HEK293T (cell line): ENCODE measurements around the gene MESD.
A peak's percentile ranks its signal among the peaks of the same experiment; 100 is the strongest.

ENCODE experiments used
- CTCF ChIA-PET: fragments of 350-600 bp; formaldehyde crosslinking; extraction: SDS; loops from one replicate; lab custom pipeline; 2021; ENCODE audit warnings: antibody characterized with exemption, inconsistent platforms; lab: Yijun Ruan, JAX
- POLR2A ChIA-PET: fragments of 350-600 bp; formaldehyde crosslinking; extraction: SDS; loops from one replicate; lab custom pipeline; 2020; ENCODE audit warnings: antibody characterized with exemption, inconsistent platforms; lab: Yijun Ruan, JAX
- DNase-seq: peaks from one replicate; pipeline ENCODE4 v3.0.0; 2012; ENCODE audit warnings: mixed read lengths; ENCODE audit errors: extremely low spot score
- ARNT ChIP-seq: fragments of 450-650 bp; IDR thresholded peaks from 2 replicates; pipeline ENCODE4 v1.6.1; 2017; ENCODE audit warnings: mild to moderate bottlenecking
- BHLHE40 ChIP-seq: fragments of 450-650 bp; IDR thresholded peaks from 2 replicates; pipeline ENCODE4 v1.6.1; 2016; ENCODE audit warnings: mild to moderate bottlenecking, moderate library complexity, borderline replicate concordance
- CTBP1 ChIP-seq: fragments of 450-650 bp; IDR thresholded peaks from 2 replicates; pipeline ENCODE4 v1.6.1; 2016; ENCODE audit warnings: borderline replicate concordance
- ELF4 ChIP-seq: fragments of 450-650 bp; IDR thresholded peaks from 2 replicates; pipeline ENCODE4 v1.6.1; 2017; ENCODE audit warnings: antibody characterized with exemption
- FOXA1 ChIP-seq: fragments of 450-650 bp; IDR thresholded peaks from 2 replicates; pipeline ENCODE4 v1.6.1; 2016; ENCODE audit warnings: mild to moderate bottlenecking
- FOXK2 ChIP-seq: fragments of 450-650 bp; IDR thresholded peaks from 2 replicates; pipeline ENCODE4 v1.6.1; 2016; ENCODE audit warnings: mild to moderate bottlenecking
- FOXM1 ChIP-seq: fragments of 450-650 bp; IDR thresholded peaks from 2 replicates; pipeline ENCODE4 v1.6.1; 2017; ENCODE audit warnings: mild to moderate bottlenecking, borderline replicate concordance
- HDGF ChIP-seq: fragments of 450-650 bp; IDR thresholded peaks from 2 replicates; pipeline ENCODE4 v1.6.1; 2017; ENCODE audit warnings: antibody characterized with exemption, borderline replicate concordance
- L3MBTL2 ChIP-seq: fragments of 450-650 bp; conservative IDR thresholded peaks from 2 replicates; pipeline ENCODE4 v1.6.1; 2016; ENCODE audit warnings: mild to moderate bottlenecking
- LEF1 ChIP-seq: fragments of 450-650 bp; IDR thresholded peaks from 2 replicates; pipeline ENCODE4 v1.6.1; 2017; ENCODE audit warnings: mild to moderate bottlenecking, borderline replicate concordance
- NFRKB ChIP-seq: fragments of 450-650 bp; IDR thresholded peaks from 2 replicates; pipeline ENCODE4 v1.6.1; 2016; ENCODE audit warnings: mild to moderate bottlenecking, moderate library complexity
- SP1 ChIP-seq: fragments of 450-650 bp; IDR thresholded peaks from 2 replicates; pipeline ENCODE4 v1.6.1; 2017
- SUZ12 ChIP-seq: fragments of 450-650 bp; IDR thresholded peaks from 2 replicates; pipeline ENCODE4 v1.6.1; 2016; ENCODE audit warnings: mild to moderate bottlenecking
- TARDBP ChIP-seq: fragments of 450-650 bp; IDR thresholded peaks from 2 replicates; pipeline ENCODE4 v1.6.1; 2016
- ZNF384 ChIP-seq: fragments of 450-650 bp; IDR thresholded peaks from 2 replicates; pipeline ENCODE4 v1.6.1; 2016
- TF ChIP-seq, protein P1 (sequence below): fragments of 450-650 bp; IDR thresholded peaks from 2 replicates; pipeline ENCODE4 v1.6.1; 2016

Gene MESD

DNA sequence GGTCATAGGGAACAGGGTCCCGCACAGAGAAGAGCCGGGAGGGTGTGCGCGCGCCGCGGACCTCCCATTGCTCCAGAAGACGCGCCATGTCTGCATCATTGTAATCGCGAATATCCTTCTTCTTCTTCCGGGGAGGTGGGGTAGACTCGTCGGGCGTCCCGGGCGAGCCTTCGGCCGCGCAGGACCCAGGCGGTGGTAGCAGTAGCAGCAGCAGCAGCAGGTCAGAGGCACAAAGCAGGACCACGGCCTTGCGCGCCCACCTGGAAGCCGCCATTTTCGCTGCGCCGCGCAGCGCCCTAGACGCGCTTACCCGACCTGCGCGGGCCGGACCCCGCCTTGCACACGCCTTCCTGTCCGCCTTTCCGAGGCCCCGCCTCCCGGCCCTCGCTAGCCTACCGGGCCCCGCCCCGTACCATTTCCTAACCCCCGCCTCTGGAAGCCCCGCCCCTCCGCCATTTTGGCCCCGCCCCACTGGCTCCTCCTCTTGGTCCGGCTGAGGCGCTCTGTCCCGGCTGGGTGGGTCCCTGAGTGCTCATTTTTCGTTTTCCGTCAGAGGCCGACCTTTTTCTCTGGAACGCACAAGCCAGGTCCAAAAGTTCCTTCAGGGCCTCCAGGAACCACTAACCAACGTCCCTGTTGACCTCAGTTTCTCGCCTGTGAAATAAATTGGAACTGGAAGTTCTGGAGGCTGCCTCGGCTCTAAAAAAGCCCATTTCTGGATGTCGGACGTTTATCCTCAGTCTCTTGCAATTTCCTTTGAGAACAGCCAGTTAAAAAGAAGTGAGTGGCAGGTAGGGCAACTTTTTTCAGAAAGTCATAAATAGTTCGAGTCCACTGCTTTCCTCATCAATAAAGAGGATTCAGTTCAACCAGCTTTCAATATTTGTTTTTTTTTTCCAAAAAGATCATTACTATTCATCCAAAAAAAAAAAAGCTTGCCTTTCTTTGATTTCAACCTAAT, at the start of gene MESD:
Gene MESD, minus strand, starts transcription at position 302 of the 961 bp plus-strand sequence. Its CDS starts 28 bp downstream, at position 274.
- peak; percentile 100 for DNase-seq
- TF ChIP-seq ELF4: peak; percentile 57; the same call in 1 of the 2 replicates
- no peak for TF ChIP-seq BHLHE40
- TF ChIP-seq CTBP1: 0 out of 2 replicates have a peak, but pooled peaks have one; percentile 55
- TF ChIP-seq, protein P1, sequence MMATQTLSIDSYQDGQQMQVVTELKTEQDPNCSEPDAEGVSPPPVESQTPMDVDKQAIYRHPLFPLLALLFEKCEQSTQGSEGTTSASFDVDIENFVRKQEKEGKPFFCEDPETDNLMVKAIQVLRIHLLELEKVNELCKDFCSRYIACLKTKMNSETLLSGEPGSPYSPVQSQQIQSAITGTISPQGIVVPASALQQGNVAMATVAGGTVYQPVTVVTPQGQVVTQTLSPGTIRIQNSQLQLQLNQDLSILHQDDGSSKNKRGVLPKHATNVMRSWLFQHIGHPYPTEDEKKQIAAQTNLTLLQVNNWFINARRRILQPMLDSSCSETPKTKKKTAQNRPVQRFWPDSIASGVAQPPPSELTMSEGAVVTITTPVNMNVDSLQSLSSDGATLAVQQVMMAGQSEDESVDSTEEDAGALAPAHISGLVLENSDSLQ: peak; percentile 77
- ChIA-PET CTCF (interaction anchor here (2.2 kb wide), 1 partner anchor 12 kb away, joined by 9 read pairs; no protein-coding TSS in a partner anchor), POLR2A (interaction anchor here (3.3 kb wide), 1 partner anchor 11 kb away, joined by 34 read pairs; the partner anchor contains the start of gene TLNRD1)

DNA sequence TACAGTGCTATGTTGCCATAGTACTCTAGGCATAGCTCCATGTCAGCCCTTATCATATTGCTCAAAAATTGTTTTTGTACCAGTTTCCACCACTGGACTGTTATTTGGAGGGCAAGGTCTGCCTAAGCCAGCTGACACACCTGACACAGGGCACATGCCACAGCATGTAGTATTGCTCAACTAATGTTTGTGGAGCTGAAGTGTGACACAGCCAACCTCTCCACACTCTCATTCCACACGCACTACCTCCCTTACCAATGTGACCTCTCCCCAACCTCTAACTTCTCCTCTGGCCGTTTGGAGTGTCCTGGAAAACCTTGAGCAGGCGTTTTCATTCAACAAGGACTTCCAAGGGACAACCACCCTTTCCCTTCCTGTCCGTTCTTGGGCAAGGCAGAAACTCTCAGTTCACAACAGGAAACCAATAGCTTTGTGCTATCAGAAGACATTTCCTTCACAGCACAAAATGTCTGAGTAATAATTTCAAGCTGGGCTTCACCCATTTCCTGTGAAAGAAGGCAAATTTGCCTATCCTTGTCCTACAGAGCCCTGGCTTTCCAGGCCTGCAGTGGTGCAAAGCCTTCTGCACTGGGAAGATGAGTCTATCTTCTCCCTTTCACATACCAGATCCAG, 49.5 kb upstream of the MESD start:
- POLR2A ChIA-PET: interaction anchor here (1.0 kb wide), 1 partner anchor 38 kb away, joined by 3 read pairs; no protein-coding TSS in a partner anchor
- CTCF ChIA-PET: interaction anchor here (1.6 kb wide), 1 partner anchor 227 kb away, joined by 4 read pairs; no protein-coding TSS in a partner anchor

DNA sequence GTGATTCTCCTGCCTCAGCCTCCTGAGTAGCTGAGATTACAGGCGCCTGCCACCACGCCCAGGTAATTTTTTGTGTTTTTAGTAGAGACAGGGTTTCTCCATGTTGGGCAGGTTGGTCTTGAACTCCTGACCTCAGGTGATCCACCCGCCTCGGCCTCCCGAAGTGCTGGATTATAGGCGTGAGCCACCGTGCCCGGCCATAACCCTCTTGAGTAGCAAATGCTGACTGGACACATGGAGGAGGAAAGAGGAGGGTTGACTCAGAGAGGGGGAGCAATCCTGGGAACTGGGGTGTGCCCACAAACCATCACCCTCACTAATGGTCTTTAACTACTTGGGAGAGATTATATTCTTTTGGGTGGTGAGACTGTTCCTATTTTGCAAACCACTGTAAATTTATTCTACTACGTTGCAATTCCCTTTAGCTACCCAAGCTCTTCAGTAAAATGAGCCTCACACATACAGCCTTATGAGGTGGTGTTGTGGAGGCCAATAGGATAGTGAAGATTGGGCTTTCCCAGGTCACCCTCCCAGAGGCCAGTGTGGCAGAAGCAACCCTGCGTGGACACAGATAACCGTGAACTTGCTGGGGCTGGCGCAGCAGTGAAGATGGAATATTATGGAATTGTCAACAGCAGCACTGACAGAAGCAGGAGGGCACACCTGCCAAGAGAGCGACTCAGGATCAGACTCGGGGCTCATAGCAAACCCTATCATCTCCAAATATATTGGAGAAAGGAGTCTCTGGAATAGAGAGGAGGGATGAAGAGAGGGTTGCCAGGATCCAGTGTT, 48.5 kb upstream of the MESD start:
- TF ChIP-seq BHLHE40 (no peak), ELF4 (no peak), CTBP1 (no peak), FOXM1 (no peak), HDGF (no peak), SP1 (no peak), ZNF384 (no peak), L3MBTL2 (no peak)
- TF ChIP-seq, protein P1: no peak
- CTCF ChIA-PET: interaction anchor here (1.1 to 1.6 kb wide), 2 partner anchors 11 to 228 kb away, joined by 3 to 4 read pairs; no protein-coding TSS in a partner anchor
- POLR2A ChIA-PET: no interaction called here
- DNase-seq: no peak

More for the DNA sequence above, 49.5 kb upstream of the MESD start:
- DNase-seq: no peak
- TF ChIP-seq SP1 (no peak), ARNT (no peak), TARDBP (no peak), FOXK2 (no peak), FOXA1 (no peak), LEF1 (no peak), NFRKB (no peak), L3MBTL2 (no peak), BHLHE40 (no peak), FOXM1 (no peak), HDGF (no peak), SUZ12 (no peak), ELF4 (no peak)
- TF ChIP-seq, protein P1: no peak

- ChIA-PET POLR2A (no interaction called here), CTCF (no interaction called here)
- no peak for DNase-seq
- TF ChIP-seq FOXA1: no peak
- TF ChIP-seq ARNT: no peak
- TF ChIP-seq BHLHE40: no peak
- TF ChIP-seq FOXM1: no peak
- no peak for TF ChIP-seq FOXK2
- TF ChIP-seq TARDBP: no peak
- TF ChIP-seq HDGF: no peak
- no peak for TF ChIP-seq SUZ12
- TF ChIP-seq NFRKB: no peak
- TF ChIP-seq CTBP1: no peak
- TF ChIP-seq ZNF384: no peak
Measured at GRCh38 chr15:81033508-81033907, 43.9 kb upstream of the MESD start.

DNA sequence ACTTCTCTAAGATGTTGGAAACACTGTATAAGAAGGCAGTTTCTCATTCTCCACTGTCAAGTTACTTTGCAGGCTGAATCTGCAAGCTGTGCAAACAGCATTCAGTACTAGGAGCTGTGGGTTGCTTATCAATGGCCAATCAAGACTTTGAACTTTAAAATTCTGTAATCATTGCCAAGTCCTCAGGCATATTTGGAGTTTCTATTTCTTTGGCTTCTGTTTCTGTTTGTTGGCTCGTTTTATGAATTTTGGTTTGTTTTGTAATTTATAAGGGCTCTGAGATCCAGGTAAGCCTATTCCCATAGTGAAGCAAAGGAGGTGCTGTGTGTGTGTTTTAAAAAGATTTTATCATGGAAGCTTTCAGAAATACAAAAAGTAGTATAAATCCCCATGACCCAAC, 43.2 kb upstream of the MESD start:
- no peak for TF ChIP-seq BHLHE40
- TF ChIP-seq ELF4: no peak
- TF ChIP-seq HDGF: no peak
- no peak for TF ChIP-seq FOXK2
- TF ChIP-seq SP1: no peak
- TF ChIP-seq TARDBP: no peak
- no peak for TF ChIP-seq FOXM1
- TF ChIP-seq ZNF384: no peak
- no peak for TF ChIP-seq FOXA1
- TF ChIP-seq SUZ12: no peak
- no peak for TF ChIP-seq ARNT
- CTCF ChIA-PET: interaction anchor here (0.8 kb wide), 1 partner anchor 233 kb away, joined by 4 read pairs; no protein-coding TSS in a partner anchor
- DNase-seq: no peak
- POLR2A ChIA-PET: no interaction called here
